NCI-H226 (cell line): ENCODE results near the gene SPG11.
"Not testable (repeated sequence)": the region's sequence is repeated elsewhere in the genome, so short reads cannot be mapped to it uniquely, and the experiment has no call there.

Experiments used
- DNase-seq: peaks from one replicate; pipeline ENCODE4 v3.0.0-alpha.2; 2015

The SPG11 gene

DNA sequence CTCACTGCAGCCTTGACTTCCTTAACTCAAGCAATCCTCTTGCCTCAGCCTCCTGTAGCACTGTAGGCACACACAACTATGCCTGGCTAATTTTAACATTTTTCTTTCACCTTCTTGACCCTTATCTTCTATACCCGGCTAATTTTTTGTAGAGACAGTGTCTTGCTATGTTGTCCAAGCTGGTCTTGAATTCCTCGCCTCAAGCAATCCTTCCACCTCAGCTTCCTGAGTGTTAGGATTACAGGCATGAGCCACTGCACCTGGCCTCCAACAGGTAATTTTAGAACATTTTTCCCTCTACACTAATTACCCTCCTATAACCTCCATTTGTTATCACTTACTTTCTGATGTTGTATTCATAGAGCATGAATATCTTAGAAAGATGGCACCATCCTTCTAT is 60.3 kb downstream of the SPG11 start:
- DNase-seq, result no peak

- DNase-seq, result no peak
Measured at GRCh38 chr15:44598892-44599291, 64.6 kb downstream of the SPG11 start.

DNA sequence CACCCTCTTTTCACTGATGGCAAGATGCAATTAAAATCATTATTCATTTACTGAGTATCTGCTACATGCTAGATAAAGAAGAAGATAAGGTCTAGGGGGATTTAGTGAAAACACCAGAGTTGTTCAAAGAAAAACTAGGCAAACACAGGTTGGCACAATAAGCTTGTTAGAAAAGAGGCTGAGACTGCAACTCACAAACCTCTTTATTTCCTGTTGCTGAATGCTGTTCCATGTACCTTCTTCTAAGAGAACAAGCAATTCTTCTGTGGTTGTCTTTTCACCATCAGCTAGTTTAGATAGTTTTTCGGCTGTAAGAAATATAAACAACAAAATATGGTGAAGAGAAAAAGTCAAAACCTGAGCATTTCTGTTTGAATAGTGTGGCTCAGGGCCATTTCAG is 65.4 kb downstream of the SPG11 start:
- DNase-seq, result no peak

GRCh38 chr15:44596511-44597010 is 66.9 kb downstream of the SPG11 start:
- no peak for DNase-seq

DNA sequence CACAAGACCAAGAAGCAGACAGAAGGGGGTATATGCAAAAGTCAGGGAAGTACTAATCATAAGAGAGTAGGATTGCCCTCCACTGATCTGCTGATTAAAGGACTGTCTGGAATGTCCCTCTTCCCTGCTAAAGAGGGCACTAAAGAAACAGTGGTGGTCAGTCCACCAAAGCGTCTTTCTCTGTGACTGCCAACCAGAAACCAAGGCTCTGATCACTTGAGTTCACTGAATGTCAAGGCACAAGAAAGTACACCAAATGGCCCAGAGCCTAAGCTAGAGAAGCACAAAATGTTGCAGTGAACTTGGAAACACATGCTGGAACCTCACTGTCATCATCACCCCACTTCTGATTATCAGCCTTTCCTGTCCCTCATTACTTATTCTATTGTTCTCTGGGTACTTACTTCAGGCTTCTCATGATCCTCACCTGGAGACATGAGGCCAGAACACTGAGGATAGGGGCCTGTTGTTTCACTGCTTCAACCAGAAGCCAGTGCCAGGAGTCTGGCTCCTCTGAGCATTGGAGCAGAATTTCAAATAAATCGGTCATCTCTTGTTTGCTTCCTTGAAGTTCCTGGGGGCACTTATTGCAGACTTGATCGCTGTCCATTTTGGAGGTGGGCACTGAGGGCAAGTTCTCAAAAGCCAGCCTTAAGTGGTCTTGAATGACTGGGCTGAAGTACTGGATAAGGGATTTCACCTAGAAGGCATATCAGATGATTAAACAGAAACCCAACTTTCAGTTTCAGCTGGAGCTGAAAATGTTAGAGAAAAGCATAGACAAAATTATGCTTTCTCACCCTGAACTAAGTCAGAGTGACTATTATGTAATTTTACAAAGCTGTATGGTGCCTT is 67.6 kb downstream of the SPG11 start:
- no peak for DNase-seq

DNA sequence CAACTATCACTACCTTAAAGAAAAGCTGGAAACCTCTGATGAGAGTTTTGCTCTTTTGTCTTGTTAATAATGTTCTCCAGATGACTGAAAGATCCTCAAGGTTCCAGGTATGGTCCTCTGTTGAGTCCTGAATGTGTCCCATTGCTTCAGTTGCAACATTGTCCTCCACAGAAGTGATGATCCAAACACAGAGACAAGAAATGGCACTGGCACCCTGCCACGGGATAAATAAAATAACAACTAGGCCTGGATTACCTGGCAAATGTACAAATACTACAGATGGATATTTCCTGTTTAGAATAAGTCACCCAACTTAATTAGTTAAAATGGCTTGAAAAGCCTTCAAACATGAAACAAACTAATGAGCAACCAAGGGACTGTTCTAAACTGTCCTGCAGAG is 68.2 kb downstream of the SPG11 start:
- no peak for DNase-seq

- DNase-seq, result no peak
Measured at GRCh38 chr15:44593042-44593736, 70.3 kb downstream of the SPG11 start.

DNA sequence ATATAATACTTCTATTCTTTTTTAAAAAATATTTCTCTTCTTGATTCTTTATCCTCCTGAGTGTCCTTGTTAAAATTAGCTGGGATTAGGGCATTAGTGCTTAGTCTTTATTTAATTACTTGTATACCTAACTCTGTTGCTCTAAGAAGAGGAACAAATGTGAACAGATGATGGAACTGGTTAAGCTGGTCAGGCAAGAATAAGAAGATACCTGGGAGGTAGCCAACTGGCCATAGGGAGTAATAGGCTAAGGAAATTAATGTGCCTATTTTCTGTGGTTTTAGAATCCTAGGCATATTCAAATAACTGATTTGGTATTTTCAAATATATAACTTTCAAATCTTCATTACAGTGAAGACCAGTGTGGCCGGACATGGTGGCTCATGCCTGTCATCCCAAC is 72.1 kb downstream of the SPG11 start:
- DNase-seq, result no peak

GRCh38 chr15:44588541-44588940 is 74.9 kb downstream of the SPG11 start:
- DNase-seq, result no peak

GRCh38 chr15:44585633-44586032 is 77.8 kb downstream of the SPG11 start:
- DNase-seq, result no peak

GRCh38 chr15:44584162-44584749 is 79.2 kb downstream of the SPG11 start:
- DNase-seq, result peak; percentile 34

GRCh38 chr15:44580105-44580504 is 83.4 kb downstream of the SPG11 start:
- no peak for DNase-seq

DNA sequence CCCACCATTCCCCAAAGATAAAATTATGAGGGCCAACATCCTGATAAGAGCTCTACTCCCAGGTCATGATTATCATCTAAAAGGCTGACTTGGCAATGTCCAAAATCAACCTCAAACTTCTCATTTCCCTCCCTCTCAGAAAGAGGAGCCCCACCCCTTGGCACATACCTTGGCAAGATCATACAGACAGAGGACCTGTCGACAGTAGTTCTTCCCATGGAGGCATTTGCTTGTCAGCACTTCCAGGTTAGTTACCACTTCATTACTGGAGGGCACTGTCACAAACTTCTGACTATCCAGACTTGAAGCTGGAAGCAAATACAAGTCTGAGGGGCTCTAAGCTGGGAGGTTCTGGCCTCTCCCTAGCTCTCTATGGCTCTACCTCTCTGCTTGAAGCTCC is 88.7 kb downstream of the SPG11 start:
- no peak for DNase-seq

- DNase-seq, result no peak
Measured at GRCh38 chr15:44573386-44573785, 90.1 kb downstream of the SPG11 start.

DNA sequence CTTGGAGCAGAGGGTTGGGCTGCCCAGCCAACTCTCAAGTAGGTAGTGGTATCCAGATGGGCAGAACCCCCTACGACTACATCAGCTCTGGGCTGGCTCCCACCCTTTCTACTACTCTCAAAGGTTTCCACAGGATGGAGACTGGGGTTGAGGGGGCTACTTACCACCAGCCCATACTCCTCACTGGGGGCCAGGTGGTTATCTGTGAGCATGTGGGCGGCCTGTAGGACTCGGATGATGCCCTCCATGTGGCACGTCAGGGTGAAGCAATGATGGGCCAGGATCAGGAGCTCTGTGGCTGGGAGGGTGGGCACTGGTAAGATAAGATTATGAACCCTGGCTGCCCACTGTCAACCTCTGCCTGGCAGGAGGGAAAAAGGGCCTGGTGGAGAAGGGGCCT is 93.1 kb downstream of the SPG11 start:
- DNase-seq, result no peak

DNA sequence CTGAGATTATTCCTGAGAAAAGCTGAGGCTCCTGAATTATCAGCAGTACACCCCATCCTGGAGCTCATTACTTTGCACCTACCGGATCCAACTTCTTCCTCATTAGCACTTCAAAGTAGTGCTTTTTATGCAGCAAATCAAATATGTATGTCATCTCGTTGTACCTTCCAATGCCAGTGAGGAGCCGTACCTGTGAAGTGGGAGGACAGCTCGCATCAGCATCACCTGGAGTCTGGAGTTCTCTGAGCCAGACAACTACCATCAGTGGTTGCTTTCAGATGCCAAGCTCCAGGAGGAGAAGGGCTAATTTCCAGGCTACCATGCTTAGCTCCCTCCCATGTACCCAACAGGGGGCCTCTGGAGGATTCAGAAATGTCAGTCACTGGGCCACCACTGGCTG is 94.1 kb downstream of the SPG11 start:
- DNase-seq, result no peak

DNA sequence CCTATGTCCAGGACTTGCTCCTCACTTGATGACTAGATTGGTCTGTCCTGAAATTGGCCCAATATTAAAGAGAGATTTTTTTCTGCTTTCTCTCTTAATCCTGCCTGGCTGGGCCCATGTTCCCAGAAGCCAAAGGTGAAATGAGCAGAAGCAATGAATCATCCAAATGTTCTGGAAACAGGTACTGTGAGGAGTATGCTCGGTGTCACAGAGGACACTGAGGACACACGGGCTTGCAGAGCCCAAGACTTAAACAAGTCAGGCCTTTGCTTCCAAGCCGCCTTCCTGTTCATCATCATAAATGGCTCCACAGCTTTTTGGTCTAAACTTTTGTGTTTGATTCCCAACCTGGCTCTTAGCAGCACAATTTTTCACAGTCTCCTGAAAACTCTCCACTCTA is 95.1 kb downstream of the SPG11 start:
- no peak for DNase-seq

DNA sequence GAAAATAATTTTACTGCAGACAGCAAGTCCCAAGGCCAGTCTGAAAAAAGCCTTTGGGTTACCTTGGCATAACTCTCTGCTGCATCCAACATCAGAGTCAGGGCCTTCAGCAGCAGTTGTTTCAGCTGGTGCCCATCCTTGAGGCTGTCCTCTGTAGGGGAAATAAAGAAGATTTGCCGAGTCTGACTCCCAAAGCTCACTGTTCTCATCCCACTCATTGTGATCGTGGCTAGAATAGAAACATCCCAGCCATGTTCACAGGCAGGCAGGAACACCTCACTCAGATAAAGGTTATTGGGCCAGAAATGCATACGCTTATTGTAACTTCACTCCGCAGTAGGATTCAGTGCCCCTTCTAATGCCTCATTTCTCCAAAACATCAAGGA is 97.3 kb downstream of the SPG11 start:
- DNase-seq, result no peak

DNA sequence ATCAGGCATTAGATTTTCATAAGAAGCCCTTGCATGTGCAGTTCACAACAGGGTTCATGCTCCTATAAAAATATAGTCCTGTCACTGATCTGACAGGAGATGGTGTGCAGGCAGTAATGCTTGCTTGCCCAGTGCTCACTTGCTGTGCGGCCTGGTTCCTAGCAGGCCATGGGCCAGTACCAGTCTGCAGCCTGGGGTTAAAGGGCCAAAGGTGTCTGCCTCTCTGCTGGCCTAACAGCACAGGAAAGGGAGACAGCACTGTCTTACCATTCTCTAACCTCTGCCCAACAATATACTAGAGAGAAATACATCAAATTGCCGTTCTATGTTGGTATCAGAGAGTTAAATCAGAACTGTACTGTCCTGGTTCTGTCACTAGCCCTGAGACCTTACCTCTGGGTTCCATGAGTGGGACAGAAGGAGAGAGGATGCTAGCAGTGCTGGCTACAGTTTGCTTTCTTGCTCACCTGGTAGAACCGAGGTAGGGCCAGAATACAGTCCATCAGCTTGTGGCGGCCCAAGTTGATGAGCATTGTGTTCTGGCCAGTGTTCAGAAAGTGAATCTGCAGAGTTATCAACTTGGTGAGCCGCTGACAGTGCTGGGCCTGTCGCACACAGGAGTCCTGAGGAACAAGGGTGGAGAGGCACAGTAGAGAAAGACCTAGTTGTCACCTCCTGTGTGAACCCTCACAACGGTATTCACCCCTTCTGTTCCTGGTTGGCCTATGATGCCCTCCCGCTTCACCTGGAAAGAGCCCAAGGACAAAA is 97.9 kb downstream of the SPG11 start:
- no peak for DNase-seq

- DNase-seq, result not testable (repeated sequence)
Measured at GRCh38 chr15:44560926-44561325, 102.5 kb downstream of the SPG11 start.

- DNase-seq, result no peak
Measured at GRCh38 chr15:44554934-44555723, 108.3 kb downstream of the SPG11 start.

DNA sequence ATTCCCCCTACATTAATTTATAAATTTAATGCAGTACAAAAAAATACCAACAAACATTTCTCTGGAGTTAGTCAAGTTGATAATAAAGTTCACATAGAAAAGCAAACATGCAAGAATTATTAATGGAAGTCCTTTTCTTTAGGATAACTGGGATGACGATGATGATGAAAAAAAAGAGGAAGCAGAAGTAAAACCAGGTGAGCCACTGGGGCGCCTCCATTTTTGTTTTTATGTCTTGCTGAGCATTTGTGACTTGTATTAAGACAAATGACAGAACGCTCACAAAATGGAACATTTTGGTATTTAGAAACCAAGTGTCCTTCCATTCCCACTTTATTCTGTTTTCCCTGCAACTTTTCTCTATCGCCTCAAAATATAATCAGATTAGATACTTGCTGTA is 112.7 kb downstream of the SPG11 start:
- DNase-seq, result no peak
